IMR-90 (cell line): ENCODE measurements around the gene MROH8. TPM values are rescaled to one million over a fixed set of nuclear protein-coding genes. Genes with fewer than 3 reads are reported as not detected.

Experiments used
- ATAC-seq: fragments of 200-7000 bp; cut with Tn5 transposase; 2 replicates; pipeline ENCODE4 v1.9.1; 2020; ENCODE audit warnings: low read depth, mild to moderate bottlenecking, moderate library complexity
- BruUV-seq: library from RNA; stranded (reverse); fragments of 400-500 nt; replicated peaks from 2 replicates; lab custom pipeline; 2021; lab: Mats Ljungman, UMichigan
- CTCF ChIA-PET: fragments of 300-600 bp; formaldehyde crosslinking; extraction: SDS; loops from one replicate; lab custom pipeline; 2021; ENCODE audit warnings: antibody characterized with exemption; lab: Yijun Ruan, JAX
- POLR2A ChIA-PET: fragments of 300-600 bp; sonication (Branson Sonifier 250); formaldehyde crosslinking; loops from one replicate; lab custom pipeline; 2022; ENCODE audit warnings: antibody characterized with exemption; ENCODE audit not compliant: unreplicated experiment; lab: Charles Lee
- DNase-seq: peaks from one replicate; pipeline ENCODE4 v3.0.0; 2013
- H2AFZ ChIP-seq: replicated peaks from 2 replicates; pipeline ENCODE3; 2013; ENCODE audit warnings: low read length, mild to moderate bottlenecking; ENCODE audit not compliant: poor library complexity
- H2AK5ac ChIP-seq: 2 replicates; pipeline ENCODE4 v1.6.1; 2013; ENCODE audit warnings: low read depth, low read length, inconsistent platforms
- H2AK9ac ChIP-seq: replicated peaks from 2 replicates; pipeline ENCODE3; 2013; ENCODE audit warnings: mild to moderate bottlenecking, low read depth, low read length, moderate library complexity; ENCODE audit not compliant: poor library complexity
- H2BK120ac ChIP-seq: 2 replicates; pipeline ENCODE4 v1.6.1; 2013; ENCODE audit warnings: low read depth, low read length, inconsistent platforms
- H2BK15ac ChIP-seq: 3 replicates; pipeline ENCODE4 v1.6.1; 2013; ENCODE audit warnings: low read depth, low read length, inconsistent platforms
- H2BK20ac ChIP-seq: 2 replicates; pipeline ENCODE4 v1.6.1; 2013; ENCODE audit warnings: low read depth, mild to moderate bottlenecking, inconsistent platforms, low read length, moderate library complexity
- H2BK5ac ChIP-seq: 2 replicates; pipeline ENCODE4 v1.6.1; 2013; ENCODE audit warnings: mild to moderate bottlenecking, low read depth, low read length, inconsistent platforms; ENCODE audit not compliant: poor library complexity, severe bottlenecking
- H3K14ac ChIP-seq: replicated peaks from 2 replicates; pipeline ENCODE4 v1.6.1; 2013; ENCODE audit warnings: low read depth, low read length, inconsistent platforms
- H3K18ac ChIP-seq: 2 replicates; pipeline ENCODE4 v1.6.1; 2013; ENCODE audit warnings: low read depth, low read length, control low read depth
- H3K23ac ChIP-seq: 2 replicates; pipeline ENCODE4 v1.6.1; 2013; ENCODE audit warnings: low read depth, low read length, inconsistent platforms
- H3K27ac ChIP-seq: 2 replicates; pipeline ENCODE4 v1.5.1; 2013; ENCODE audit warnings: mild to moderate bottlenecking, control low read depth, low read length; ENCODE audit not compliant: insufficient read depth
- H3K27me3 ChIP-seq: 2 replicates; pipeline ENCODE4 v1.6.1; 2013; ENCODE audit warnings: low read length; ENCODE audit not compliant: control insufficient read depth, insufficient read depth
- H3K36me3 ChIP-seq: 2 replicates; pipeline ENCODE4 v1.6.1; 2013; ENCODE audit warnings: low read length, mixed read lengths; ENCODE audit not compliant: control insufficient read depth, insufficient read depth
- H3K4ac ChIP-seq: 2 replicates; pipeline ENCODE4 v1.6.1; 2013; ENCODE audit warnings: low read depth, low read length, inconsistent platforms
- H3K4me1 ChIP-seq: 2 replicates; pipeline ENCODE4 v1.6.1; 2013; ENCODE audit warnings: low read length, mixed read lengths; ENCODE audit not compliant: control insufficient read depth, insufficient read depth
- H3K4me2 ChIP-seq: 2 replicates; pipeline ENCODE4 v1.6.1; 2013; ENCODE audit warnings: low read depth, mild to moderate bottlenecking, control low read depth, low read length, moderate library complexity
- H3K4me3 ChIP-seq: 2 replicates; pipeline ENCODE4 v1.5.1; 2013; ENCODE audit warnings: low read depth, mild to moderate bottlenecking, control low read depth, low read length, moderate library complexity; ENCODE audit not compliant: insufficient read depth
- H3K56ac ChIP-seq: 2 replicates; pipeline ENCODE4 v1.6.1; 2013; ENCODE audit warnings: low read length, inconsistent platforms; ENCODE audit not compliant: insufficient read depth; ENCODE audit errors: extremely low read depth
- H3K79me1 ChIP-seq, 2 experiments: 2 replicates each; pipeline ENCODE4 v1.6.1; 2013; ENCODE audit warnings: low read length in 2 of 2, inconsistent platforms in 1 of 2, low read depth in 1 of 2
- H3K9ac ChIP-seq: 2 replicates; pipeline ENCODE4 v1.6.1; 2013; ENCODE audit warnings: low read depth, low read length, control low read depth
- H3K9me1 ChIP-seq: 2 replicates; pipeline ENCODE4 v1.6.1; 2013; ENCODE audit warnings: low read length, inconsistent platforms; ENCODE audit not compliant: insufficient read depth
- H3K9me3 ChIP-seq: 2 replicates; pipeline ENCODE4 v1.6.1; 2013; ENCODE audit warnings: low read length; ENCODE audit not compliant: control insufficient read depth, insufficient read depth
- H4K20me1 ChIP-seq: 2 replicates; pipeline ENCODE4 v1.6.1; 2013; ENCODE audit warnings: low read length, inconsistent platforms; ENCODE audit not compliant: insufficient read depth
- H4K5ac ChIP-seq: 2 replicates; pipeline ENCODE4 v1.6.1; 2013; ENCODE audit warnings: mild to moderate bottlenecking, low read depth, low read length, control low read depth
- H4K8ac ChIP-seq, 2 experiments: 2 replicates each; pipeline ENCODE4 v1.6.1; 2013; ENCODE audit warnings: low read depth in 2 of 2, low read length in 2 of 2, control low read depth in 1 of 2, inconsistent platforms in 1 of 2
- H4K91ac ChIP-seq: 2 replicates; pipeline ENCODE4 v1.6.1; 2013; ENCODE audit warnings: low read depth, low read length, inconsistent platforms; ENCODE audit not compliant: insufficient read depth
- CEBPB ChIP-seq: IDR thresholded peaks from 2 replicates; pipeline ENCODE4 v1.6.1; 2012; ENCODE audit warnings: low read depth, low read length, improper control_type of control experiment
- FOS ChIP-seq: fragments of 150-350 bp; IDR thresholded peaks from 2 replicates; pipeline ENCODE4 v1.6.1; 2016; ENCODE audit warnings: low read depth, low read length
- MAZ ChIP-seq: IDR thresholded peaks from 2 replicates; pipeline ENCODE4 v1.6.1; 2012; ENCODE audit warnings: low read depth, mild to moderate bottlenecking, low read length, improper control_type of control experiment, moderate library complexity, borderline replicate concordance
- MXI1 ChIP-seq: IDR thresholded peaks from 2 replicates; pipeline ENCODE4 v1.6.1; 2012; ENCODE audit warnings: low read depth, mild to moderate bottlenecking, low read length, moderate library complexity, borderline replicate concordance
- RCOR1 ChIP-seq: IDR thresholded peaks from 2 replicates; pipeline ENCODE4 v1.6.1; 2012; ENCODE audit warnings: mild to moderate bottlenecking, low read length, improper control_type of control experiment; ENCODE audit not compliant: insufficient replicate concordance
- WGBS, 2 experiments: methylation state at CpG; one replicate each; pipeline versions ENCODE4 v1.1.5 to v1.1.7; 2013; ENCODE audit warnings: missing lambda C conversion rate in 2 of 2; ENCODE audit not compliant: insufficient read length in 1 of 2; ENCODE audit errors: extremely low coverage in 2 of 2; 5-methylcytosine and 5-hydroxymethylcytosine counted together
- dilution Hi-C: fragments of 300-500 bp; cut with HindIII; formaldehyde crosslinking; loops from one replicate; pipeline ENCODE4 v1.14.3; 2018; ENCODE audit warnings: low sequenced_read_pairs; ENCODE audit not compliant: unreplicated experiment
- in situ Hi-C: fragments of 300-500 bp; cut with MboI; formaldehyde crosslinking; loops from 3 replicates; pipeline ENCODE4 v1.14.3; 2019; ENCODE audit warnings: low sequenced_read_pairs, inconsistent platforms, mixed read lengths
- intact Hi-C: fragments of 100-400 bp; cut with micrococcal nuclease; formaldehyde crosslinking; loops from 2 replicates; pipeline ENCODE4 v1.10.0; 2022
- polyA plus RNA-seq, 3 experiments: library from polyadenylated mRNA; depleted of rRNA; stranded (reverse); fragments of >200 nt; gene quantifications; 2 replicates each; pipeline ENCODE4 v1.2.3, GENCODE V29; 2012; ENCODE audit warnings: low replicate concordance in 1 of 3
- total RNA-seq: library from RNA; depleted of rRNA; stranded (reverse); fragments of >200 nt; gene quantifications from 2 replicates; pipeline ENCODE4 v1.2.3, GENCODE V29; 2012
- TF ChIP-seq, protein P1 (sequence below): fragments of 150-350 bp; IDR thresholded peaks from 2 replicates; pipeline ENCODE4 v1.6.1; 2016; ENCODE audit warnings: low read depth, mild to moderate bottlenecking, low read length, moderate library complexity, borderline replicate concordance

The MROH8 gene
- total and polyA plus RNA-seq, 2 of the 4 experiments (the other 2 are of a cell fraction), result 1.3 to 1.8 TPM

DNA sequence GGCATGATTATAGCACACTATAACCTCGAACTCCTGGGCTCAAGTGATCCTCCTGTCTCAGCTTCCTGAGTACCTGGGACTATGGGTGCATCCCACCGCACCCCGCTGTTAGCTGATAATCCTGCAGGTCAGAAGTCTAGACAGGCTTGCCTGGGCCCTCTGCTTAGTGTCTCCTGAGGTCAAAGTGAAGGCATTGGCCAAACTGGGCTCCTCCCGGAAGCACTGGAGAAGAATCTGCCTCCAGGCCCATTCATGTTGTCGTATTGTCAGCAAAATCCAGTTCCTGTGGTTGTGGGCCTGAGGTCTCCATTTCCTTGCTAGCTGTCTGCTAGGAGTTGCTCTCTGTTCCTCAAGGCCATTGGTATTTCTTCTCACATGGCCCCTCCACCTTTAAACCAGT, 6.3 kb upstream of the MROH8 start:
- Histone ChIP-seq H3K9me1 (peaks cover 11% of the 10 kb centered on the region), H3K4ac (no peak overlapping the region), H4K91ac (no peak overlapping the region), H3K4me1 (no peaks in the 10 kb centered on the region; the same call in 1 of the 2 replicates), H3K18ac (no peak overlapping the region), H3K4me3 (no peak overlapping the region), H2BK5ac (no peak overlapping the region), H3K79me1 (peaks cover 16 to 63% of the 10 kb centered on the region in 2 experiments), H3K36me3 (peaks cover 28% of the 10 kb centered on the region), H3K14ac (no peak overlapping the region), H3K56ac (no peak overlapping the region), H2BK15ac (no peak overlapping the region), H2BK120ac (no peak overlapping the region), H2AFZ (no peak overlapping the region), H3K9ac (no peak overlapping the region), H4K5ac (no peak overlapping the region), H3K27me3 (no peaks in the 10 kb centered on the region), H3K4me2 (no peak overlapping the region), H2AK5ac (no peak overlapping the region), H3K23ac (no peak overlapping the region), H2BK20ac (no peak overlapping the region), H3K9me3 (no peaks in the 10 kb centered on the region), H4K20me1 (peaks cover 58% of the 10 kb centered on the region), H3K27ac (no peak overlapping the region), H2AK9ac (peak overlapping the region; percentile 89), H4K8ac (no peak overlapping the region)
- intact Hi-C loops (no loop called here), in situ Hi-C loops (no loop called here), dilution Hi-C loops (no loop called here)
- CTCF ChIA-PET, result no interaction called here
- BruUV-seq, result no TSS peak
- POLR2A ChIA-PET, result no interaction called here
- TF ChIP-seq RCOR1, result no peak
- TF ChIP-seq MAZ, result no peak
- no peak for TF ChIP-seq MXI1
- TF ChIP-seq CEBPB, result no peak
- no peak for TF ChIP-seq FOS
- TF ChIP-seq, protein P1, sequence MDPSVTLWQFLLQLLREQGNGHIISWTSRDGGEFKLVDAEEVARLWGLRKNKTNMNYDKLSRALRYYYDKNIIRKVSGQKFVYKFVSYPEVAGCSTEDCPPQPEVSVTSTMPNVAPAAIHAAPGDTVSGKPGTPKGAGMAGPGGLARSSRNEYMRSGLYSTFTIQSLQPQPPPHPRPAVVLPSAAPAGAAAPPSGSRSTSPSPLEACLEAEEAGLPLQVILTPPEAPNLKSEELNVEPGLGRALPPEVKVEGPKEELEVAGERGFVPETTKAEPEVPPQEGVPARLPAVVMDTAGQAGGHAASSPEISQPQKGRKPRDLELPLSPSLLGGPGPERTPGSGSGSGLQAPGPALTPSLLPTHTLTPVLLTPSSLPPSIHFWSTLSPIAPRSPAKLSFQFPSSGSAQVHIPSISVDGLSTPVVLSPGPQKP, result no peak
- no peak for ATAC-seq
- DNase-seq, result no peak
- 100% methylated on average over 4 of the region's 5 CpGs; no CpG with 5 or more reads in 1 of the 2 experiments for WGBS, 2 experiments
